ENCODE results near the gene HRG.
"Not testable (repeated sequence)": the region's sequence is repeated elsewhere in the genome, so short reads cannot be mapped to it uniquely, and the experiment has no call there.

The HRG gene

GRCh38 chr3:186686475-186686874 lies 20.7 kb downstream of the HRG start:
- not testable (repeated sequence) for DNase-seq

GRCh38 chr3:186687120-186687651 lies 21.4 kb downstream of the HRG start:
- no peak for DNase-seq

- DNase-seq = not testable (repeated sequence)
These were observed 24.5 kb downstream of the HRG start for GRCh38 chr3:186690304-186690703.

GRCh38 chr3:186691676-186692075 lies 25.9 kb downstream of the HRG start:
- DNase-seq = no peak

- no peak for DNase-seq
These were observed 28.0 kb downstream of the HRG start for GRCh38 chr3:186693843-186694242.

GRCh38 chr3:186694288-186695032 lies 28.6 kb downstream of the HRG start:
- no peak for DNase-seq

- DNase-seq = no peak
These were observed 30.7 kb downstream of the HRG start for GRCh38 chr3:186696522-186696921.

- no peak for DNase-seq
These were observed 31.7 kb downstream of the HRG start for GRCh38 chr3:186697510-186697909.

GRCh38 chr3:186700267-186700666 lies 34.5 kb downstream of the HRG start:
- DNase-seq = peak; percentile 66

- not testable (repeated sequence) for DNase-seq
These were observed 36.6 kb downstream of the HRG start for GRCh38 chr3:186702451-186702850.

GRCh38 chr3:186705882-186706780 lies 40.3 kb downstream of the HRG start:
- DNase-seq = peak; percentile 76

GRCh38 chr3:186708983-186709679 lies 43.3 kb downstream of the HRG start:
- no peak for DNase-seq

GRCh38 chr3:186710694-186711093 lies 44.9 kb downstream of the HRG start:
- not testable (repeated sequence) for DNase-seq

GRCh38 chr3:186713499-186713898 lies 47.7 kb downstream of the HRG start:
- no peak for DNase-seq

- no peak for DNase-seq
These were observed 51.2 kb downstream of the HRG start, which contains the start of gene KNG1 for GRCh38 chr3:186717039-186717457. Gene KNG1, plus strand, starts transcription at chr3:186717359. Its CDS starts 184 bp downstream, at chr3:186717543.

- no peak for DNase-seq
These were observed 54.3 kb downstream of the HRG start for GRCh38 chr3:186719945-186720739.

GRCh38 chr3:186722457-186722856 lies 56.6 kb downstream of the HRG start:
- DNase-seq = no peak

GRCh38 chr3:186724911-186725310 lies 59.1 kb downstream of the HRG start:
- DNase-seq = no peak

All from activated CD4-positive, alpha-beta T cell treated with anti-CD3 and anti-CD28 coated beads, Interleukin-2, amount 50 U/mL, for 16 hours (primary cell).